Measurements from ENCODE around the gene SUN5.

The SUN5 gene

DNA sequence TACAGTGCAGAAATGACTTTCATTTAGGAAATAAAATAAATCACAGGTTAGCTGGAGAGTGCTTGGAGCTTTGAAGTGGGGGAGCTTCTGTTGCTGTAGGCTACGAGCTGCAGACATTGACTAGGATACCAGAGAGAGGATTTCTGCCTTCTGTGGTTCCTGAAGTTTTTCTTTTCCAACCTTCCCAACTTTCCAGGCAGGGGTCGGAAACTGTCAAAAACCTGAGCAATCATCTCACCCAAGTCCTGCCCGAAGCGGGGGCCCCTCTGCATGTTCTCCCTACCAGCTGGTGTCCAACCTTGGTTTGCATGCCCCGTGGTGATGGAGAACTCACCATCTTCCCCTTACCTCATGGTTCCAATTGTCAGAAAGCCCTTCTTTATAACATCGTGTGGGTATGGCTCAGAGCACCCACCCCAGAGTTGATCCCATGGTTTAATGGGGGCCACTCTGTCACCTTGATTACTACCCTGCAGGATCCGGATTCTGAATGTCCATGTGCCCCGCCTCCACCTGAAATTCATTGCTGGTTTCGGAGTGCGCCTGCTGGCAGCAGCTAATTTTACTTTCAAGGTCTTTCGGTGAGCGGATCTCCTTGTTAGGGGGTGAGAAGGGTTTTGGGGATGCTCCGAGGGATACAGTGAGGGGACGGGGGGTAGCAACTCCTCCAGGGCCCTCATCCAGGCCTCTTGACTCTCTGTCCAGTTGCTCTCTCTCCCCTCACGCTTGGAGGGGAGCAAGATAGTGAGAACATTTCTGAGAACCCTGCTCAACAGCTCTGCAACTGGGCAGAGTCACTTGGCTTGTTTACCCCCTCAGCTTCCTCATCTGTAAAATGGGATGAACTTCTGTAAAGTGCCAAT is 8.3 kb upstream of the SUN5 start:
- DNase-seq = no peak

DNA sequence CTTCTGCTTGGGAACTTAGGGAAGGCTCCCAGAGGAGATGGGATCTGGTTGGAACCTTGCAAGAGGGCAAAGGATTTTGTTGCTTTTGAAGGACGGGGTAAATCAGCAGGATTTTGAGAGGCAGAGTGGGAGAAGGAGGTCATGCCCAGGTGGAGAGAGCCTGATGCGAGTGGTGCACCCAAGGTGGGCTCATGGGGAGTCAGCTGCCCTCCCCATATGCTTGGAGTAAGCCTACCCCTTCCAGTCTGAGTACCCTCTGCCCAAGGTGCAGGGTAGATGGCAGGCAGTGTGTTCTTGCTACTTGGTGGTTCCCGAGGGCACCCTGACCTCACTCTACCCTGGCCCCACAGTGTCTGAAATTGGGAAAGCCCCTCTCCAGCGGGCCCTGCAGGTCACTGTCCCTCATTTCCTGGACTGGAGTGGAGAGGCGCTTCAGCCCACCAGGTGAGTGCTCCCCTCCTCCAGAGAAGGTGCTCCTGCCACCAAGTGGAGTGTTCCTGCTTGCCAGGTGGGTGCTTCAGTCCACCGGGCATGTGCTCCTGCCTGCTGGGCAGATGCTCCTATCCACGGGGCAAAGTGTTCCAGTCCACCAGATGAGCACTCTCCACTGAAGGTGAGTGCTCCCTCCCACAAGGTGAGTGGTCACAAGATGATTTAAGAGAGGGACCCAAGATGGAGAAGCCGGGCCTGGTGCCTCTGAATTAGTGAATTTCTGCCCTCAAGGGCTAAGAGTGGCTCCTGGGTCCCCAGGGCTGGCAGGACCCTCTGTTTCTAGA is 6.6 kb upstream of the SUN5 start:
- no peak for DNase-seq

DNA sequence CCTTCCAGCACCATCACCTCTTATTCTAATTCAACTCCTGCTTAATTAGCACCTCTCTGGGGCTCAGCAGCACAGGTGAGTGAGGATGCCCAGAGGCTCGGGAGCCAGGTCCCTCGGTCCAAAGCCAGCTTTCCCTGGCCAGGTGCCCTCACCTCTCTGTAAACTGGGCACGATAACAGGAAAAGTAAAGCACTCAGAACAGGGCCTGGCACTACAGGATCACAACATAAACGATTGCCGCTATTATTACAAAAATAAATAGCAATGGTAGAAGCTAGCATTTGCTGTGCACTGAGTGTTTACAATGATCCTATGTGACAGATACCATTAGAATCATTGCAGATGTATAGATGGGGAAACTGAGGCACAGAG is 5.9 kb upstream of the SUN5 start:
- no peak for DNase-seq

DNA sequence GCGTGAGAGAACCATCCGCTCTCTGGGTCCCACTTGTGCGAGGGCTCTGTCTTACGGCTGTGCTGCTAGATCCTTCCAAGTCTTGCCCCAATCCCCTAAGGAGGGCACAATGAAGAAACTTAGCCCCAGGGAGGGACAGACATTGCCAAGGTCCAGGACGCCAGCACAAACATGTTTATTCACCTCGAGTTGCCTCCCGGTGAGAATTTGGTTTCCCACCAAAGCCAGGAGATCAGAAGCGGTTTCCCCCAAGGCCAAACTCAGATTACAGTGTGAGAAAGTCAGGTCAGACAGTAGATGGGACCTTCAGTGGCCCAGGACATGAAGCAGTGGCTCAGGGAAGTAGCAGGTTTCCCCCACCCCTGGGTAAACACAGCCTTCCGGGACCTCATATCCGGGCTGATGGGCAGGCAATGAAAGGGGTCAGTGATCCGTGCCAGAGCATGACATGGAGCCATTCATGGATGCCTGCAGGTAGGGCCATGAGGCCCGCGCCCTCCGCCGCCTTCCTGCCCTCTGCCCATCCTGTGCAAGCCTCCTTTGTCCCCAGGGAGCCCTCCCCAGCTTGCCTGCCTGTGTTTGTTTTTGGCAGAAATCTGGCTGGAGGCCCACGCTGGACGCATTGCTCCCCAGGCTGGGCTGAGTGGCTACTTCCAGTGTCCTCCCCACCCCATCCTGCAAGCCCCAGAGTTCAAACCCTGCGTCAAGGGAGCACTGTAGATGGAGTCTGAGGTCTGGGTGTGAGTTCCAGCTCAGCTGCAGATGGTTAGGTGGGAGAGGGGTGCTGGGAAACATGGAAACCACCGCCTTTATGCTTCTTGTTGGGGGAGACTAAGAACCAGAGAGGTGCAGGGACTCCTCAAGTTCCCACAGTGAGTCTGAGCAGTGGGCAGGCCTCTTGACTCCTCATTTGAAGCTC is 5.2 kb upstream of the SUN5 start:
- DNase-seq = no peak

DNA sequence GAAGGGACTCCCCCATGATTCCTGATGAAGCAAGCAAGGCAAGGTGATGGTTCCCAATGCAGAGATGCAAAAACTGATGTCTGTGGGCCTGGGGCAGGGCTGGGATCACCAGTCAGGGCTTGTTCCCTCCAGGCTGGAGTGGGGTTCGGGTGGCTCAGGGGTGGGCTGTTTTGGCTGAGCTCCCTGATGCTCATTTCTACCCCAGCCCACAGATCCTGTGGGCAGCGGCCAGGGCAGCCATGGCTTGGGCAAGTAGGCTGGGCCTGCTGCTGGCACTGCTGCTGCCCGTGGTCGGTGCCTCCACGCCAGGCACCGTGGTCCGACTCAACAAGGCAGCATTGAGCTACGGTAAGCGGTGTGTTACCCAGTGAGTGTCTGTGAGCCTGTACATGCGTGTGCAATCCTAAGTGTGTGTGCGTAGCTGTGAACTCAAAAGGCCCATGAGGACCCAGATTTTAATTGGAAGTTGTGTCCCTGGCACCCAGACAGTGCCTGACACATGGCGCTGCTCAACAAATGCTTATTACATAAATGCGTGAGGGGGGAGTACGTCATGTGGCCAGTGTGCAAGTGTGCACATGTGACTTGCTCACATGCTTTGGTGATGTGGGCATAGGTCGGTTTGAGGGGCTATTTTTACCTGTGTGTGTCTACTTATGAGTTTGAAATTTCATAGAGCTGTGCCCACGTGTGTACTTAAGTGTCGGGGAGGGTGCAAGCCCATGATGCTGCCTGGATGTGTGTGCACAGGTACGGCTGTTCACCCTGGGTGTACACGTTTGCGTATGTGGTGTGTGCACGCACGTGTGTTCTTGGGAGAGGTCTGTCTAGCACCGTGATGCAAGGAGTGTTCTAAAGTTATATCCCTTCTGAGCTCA is 4.3 kb upstream of the SUN5 start:
- no peak for DNase-seq

DNA sequence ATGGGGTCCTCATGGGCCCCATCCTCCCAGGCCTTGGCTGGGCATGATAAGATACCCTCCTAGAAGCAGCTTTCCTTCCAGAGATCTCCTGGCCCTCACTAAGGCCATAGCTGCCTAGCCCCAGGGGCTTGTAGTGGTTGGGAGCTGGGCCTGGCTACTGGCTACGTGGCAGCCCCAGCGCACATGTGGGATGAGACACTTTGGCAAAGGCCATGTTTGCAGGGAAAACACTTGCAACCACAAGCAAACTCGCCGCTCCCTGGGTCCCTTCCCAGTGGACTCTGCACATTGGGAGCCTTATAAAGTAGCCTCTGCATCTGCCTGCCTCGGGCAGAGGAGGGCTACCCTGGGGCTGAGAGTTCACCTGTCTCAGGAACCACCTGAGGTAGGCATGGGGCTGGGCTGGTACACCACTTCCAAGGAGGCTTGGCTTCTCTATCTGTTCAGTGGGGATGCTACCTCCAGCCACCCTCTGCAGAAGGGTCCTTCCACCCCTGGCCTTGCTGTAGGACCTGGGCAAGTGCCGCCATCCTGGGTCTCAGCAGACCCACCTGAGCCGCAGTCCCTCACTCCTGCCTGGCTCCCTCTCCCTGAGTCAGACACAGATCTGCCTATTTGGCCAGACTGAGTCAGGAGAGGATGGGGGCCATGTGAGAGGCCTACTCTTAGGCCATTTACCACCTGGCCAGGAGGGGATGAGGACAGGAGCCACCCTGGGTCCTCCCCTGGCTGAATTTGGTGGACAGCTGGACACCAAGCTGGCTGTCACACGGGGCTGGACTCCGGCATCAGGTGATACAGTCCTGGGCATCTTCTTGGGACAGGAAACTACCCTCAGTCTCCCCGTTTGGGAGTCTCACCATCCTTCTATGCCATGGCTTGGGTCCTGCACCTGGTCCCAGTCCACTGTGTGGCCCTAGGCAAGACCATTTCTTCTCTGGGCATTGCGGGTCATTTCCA is 3.4 kb upstream of the SUN5 start, which contains the start of gene BPIFB2:
Gene BPIFB2 (plus strand): TSS at position 329 of the 960 bp plus-strand sequence. CDS start 871 bp downstream, outside the sequence.
- DNase-seq = no peak

DNA sequence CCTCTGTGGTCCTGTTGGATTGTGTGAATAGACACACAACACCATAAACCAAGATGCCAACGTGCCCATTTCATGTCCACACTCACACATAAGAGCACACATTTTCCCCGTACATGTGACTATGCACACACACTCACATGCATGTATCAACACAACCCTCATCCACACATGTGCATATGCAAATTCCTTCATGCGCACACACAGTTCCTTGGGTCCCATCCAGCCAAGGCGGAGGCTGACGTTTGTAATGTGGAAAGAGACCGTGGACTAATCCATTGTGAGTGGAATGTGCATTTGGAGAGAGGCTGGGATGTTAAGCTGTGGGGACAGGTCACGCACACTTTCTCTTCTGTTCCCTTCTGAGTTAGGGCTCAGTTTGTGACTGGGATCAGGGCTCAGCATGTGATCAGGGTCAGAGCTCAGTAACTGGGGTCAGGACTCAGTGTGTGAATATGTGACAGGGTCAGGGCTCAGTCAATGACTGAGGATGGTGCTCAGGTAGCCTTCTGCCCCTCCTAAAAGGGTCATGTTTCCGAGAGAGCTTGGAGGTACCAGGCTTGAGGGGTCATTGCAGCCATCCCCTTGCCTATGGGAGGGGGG is 2.6 kb upstream of the SUN5 start:
- DNase-seq = no peak

DNA sequence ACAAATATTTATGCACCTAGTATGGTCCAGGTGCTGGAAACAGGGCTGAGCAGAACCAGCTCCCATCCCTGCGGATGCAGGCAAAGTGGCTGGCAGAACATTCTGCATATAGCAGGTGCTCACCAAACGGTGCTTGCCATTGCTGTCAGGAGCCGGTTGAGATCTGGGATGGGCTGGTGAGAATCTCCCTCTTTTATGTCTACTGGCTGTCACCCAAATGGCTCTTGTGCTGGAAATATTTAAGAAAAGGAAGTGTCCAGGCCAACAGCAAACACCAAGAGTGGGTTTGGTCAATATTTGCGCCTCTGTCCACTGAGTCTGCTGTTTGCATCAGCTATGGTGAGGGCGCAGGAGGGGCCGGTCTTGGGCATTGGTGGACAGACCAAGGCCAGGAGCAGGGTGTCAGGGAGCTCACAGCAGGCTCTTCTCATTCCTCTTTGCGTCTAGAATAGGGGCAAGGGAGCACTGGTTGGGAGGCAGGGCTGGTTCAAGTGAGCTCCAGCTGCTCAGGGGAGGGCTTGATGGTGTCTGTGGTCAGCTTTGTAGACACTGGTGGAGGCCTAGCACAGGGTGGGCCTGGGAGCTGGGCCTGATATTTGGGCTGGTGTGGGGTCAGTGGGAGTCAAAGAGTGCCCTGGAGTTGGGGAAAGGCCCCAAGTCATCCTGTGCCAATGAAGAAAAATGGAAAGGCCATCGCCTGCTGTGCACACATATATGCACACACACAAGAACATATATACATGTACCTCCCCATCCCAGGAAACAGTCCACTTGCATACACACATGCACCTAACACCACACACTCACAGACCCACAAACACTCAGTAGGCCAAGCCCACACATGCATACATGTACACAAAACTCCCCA is 1.9 kb upstream of the SUN5 start:
- no peak for DNase-seq

DNA sequence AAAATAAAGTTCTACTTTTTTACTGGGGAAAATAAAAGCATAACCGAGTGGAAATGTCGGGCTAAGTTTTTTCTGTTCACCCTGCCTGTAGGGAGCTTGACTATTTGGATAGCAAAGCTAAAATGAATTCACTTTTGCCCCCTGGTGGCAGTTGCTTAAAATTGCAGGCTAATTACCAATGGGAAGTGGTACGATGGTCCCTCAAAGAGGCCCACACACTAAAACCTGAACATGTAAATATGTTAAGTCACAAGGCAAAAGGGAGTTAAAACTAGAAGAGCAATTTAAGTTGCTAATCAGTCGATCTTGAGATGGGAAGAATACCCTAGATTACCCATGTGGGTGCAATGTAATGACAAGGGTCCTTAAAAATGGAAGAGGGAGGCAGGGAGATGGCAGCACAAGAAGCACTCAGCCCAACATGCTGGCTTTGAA is 916 bp upstream of the SUN5 start:
- no peak for DNase-seq

DNA sequence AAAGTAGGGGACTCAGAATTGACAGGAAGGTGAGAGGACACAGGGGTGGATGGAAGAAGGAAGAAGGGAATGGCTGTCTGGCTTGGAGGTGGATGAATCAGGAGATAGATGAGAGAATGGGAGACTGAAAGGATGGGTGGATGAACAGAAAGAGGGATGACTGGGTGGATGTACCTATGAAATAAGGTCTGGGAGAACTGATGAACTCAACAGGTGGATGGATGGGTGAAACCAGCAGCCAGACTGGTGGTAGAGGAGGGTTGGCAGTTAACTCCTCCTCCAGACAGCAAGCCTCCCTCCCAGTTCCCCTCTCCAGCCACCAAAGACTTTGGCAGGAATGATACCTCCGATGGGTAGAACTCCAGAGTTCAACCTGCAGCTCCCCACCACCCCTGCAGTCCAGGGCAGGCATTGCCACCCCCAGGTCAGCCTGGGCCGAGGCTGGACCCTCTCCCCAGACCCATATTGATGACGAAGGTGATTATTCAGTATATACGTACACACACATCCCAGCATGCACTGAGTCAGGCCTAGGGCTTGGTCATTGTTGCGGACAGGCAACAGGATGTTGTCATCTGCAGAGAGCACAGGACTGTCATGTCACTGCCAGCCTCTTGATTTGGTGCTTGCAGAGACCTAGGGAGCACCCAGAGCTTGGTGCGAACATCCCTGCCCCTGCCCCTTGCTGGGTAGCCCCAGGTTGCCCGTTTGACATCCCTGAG is 2.0 kb downstream of the SUN5 start:
- no peak for DNase-seq

DNA sequence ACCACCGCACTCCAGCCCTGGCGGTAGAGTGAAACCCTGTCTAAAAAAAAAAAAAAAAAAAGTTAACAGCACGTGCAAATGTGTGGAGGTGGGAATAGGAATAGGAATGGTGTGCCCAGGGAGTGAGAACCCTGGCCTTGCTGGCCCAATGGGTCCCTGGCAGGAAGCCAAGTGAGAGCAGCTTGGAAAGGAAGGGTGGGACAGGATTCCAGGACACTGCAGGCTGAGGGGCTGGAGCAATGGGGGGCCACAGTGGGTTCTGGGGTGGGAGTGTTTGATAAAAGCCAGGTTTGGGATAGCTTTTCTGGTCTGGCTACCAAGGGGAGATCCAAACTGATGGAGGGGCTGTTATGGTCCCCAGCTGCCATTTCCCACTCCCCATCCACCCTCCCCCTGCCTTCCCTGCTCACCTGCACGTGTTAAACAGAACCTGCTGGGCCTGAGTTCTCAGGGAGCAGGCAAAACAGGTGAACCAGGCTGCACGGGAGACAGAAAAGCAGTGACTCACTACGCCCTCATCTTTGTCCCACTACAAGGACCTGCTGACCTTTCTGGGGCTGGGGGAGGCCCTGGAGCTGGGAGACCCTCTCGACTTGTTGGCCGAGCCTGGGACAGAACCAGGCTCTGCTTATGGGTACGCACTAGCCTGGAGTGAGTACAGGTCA is 3.3 kb downstream of the SUN5 start:
- no peak for DNase-seq

DNA sequence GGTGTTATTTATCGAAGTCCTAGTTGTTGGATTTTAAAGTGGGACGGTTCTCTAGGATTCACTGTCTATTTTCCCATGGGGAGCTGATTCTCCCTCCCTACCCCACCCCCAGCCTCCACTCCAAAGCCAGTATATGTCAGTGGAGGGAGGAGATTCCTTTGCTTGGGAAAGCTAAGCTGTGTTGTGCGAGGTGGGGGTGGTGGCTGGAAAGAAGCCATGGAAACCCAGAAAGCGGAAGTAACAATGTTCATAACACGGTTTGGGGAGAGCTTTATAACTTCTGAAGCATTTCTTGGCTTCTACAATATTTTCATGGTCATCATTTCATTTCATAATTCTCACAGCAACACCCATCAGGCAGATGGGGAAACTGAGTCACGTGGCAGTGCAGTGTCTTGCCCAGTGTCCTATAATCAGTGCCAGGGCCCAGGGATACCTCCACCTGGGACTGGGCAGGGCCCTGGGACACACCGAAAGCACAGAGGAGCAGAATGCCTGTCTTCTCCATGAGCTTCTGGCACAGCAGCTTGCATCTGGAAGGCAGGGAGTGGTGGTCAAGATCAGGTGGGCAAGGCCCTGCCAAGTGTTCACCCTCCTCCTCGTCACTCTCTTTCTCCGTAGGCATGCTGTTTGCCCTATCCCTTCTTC is 4.5 kb downstream of the SUN5 start:
- DNase-seq = peak in 1 of 2 donors; percentile 34

DNA sequence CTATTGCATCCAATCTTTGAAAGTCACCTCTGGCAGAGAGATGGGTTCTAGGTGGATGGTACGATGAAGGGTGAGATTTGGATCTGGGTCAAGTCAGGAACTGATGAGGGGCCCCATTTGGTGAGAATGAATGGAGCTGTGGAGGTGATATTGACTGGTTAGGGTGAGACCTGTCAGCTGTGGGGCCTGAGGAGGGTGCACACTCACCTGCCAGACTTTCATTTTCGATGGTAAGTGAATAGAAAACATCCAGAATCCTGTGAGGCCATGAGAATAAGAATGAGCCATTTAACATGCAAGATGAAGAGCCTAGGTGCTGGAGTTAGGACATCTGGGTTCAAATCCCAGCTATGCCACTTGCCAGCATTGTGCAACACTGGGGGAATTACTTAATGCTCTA is 6.8 kb downstream of the SUN5 start:
- DNase-seq = no peak

DNA sequence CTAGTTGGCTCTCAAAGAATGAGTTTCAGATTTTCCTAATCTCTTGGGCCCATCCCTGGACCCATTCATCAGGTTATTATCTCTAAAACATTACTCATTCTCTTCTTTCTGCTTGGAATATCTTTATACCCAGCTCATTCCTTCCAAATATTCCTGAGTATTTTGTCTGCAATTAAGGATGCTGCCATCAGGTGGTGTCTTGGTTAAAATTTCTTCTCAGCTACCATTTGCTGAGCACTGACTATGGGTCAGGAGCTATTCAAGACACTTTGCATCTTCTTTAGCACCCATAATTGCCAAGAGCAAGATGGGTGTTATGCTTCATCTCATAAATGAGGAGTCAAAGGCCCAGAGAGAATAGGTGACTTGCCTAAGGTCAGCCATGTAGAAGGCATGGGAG is 8.4 kb downstream of the SUN5 start:
- DNase-seq = no peak

DNA sequence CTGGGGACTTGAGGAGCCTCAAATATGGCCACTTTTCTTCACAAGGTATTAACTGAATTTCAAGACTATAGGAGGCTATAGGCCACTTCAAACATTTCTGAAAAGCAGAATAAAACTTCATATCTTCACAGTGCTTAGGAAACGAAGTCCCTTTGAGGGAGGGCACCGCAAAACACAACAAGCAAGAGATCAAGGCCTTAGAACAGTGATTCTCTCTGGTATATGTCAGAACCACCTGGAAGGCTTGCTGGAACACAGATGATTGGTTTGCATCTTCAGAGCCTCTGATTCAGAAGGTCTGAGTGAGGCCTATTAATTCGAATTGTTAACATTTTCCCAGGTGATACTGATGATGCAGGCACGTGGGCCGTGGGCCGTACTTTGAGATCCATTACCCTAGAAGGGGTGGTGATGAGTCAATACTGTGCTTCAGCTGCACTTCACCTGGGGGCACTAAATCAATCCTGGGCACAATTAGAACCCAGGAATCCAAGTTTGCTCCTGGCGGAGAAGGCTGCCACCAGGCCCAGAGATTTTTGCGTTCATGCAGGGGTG is 10.7 kb downstream of the SUN5 start:
- no peak for DNase-seq

DNA sequence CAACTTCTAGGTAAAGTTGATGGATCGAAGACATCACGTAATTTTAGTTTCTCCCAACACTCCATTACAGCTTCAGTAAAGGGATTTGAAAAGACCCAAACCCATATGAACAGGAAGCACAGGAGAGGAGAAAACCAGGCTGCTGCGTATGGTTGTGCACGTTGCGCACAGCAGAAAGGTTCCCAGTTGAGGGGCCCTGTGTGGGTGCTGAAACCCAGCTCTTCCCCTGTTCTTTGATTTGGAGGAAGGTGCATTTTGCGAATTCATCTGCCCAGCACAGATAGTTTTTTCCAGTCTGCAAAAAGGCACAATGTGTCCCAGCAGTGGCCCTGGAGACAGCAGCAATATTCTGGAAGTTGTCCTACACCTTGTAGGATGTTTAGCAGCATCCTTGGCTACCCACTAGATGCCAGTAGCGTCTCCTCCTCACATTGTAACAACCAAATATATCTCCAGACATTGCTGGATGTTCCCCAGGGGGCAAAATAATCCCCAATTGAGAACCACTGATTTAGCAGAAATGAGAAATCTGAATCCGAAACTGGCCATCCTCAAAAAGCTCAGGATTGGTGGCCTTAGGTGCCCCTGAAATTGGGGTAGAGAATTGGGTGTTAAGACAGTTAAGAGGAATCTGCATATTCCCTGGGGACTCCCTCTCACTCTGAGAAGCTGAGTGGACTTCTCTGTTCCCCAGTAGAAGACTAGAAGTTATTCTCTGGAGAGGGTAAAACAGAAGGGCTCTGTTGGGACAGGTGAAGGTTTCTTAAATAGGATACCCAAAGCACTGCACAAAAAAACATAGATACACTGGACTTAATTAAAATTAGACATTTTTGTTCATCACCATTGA is 12.2 kb downstream of the SUN5 start:
- no peak for DNase-seq

Measured in bone marrow (tissue), 2 donors.